GM12873 (cell line): Measurements from ENCODE around the gene TBC1D22A.

Source experiments
- CTCF ChIP-seq: IDR thresholded peaks from 2 replicates; pipeline ENCODE4 v1.5.1; 2012; ENCODE audit warnings: low read depth, mild to moderate bottlenecking, moderate library complexity, low read length, control low read depth; ENCODE audit not compliant: insufficient read depth; ENCODE audit errors: missing control alignments

The TBC1D22A gene

GRCh38 chr22:47045691-47046410 lies 283.4 kb downstream of the TBC1D22A start:
- TF ChIP-seq CTCF: no peak

- TF ChIP-seq CTCF: no peak
These were observed 284.1 kb downstream of the TBC1D22A start for GRCh38 chr22:47046411-47047065.

GRCh38 chr22:47047321-47048122 lies 285.1 kb downstream of the TBC1D22A start:
- TF ChIP-seq CTCF: no peak

GRCh38 chr22:47048123-47049077 lies 285.9 kb downstream of the TBC1D22A start:
- TF ChIP-seq CTCF: no peak

- no peak for TF ChIP-seq CTCF
These were observed 286.7 kb downstream of the TBC1D22A start for GRCh38 chr22:47049078-47049624.

- TF ChIP-seq CTCF: no peak
These were observed 288.1 kb downstream of the TBC1D22A start for GRCh38 chr22:47050401-47051051.
